ENCODE results near the gene PAX8.

Gene PAX8

GRCh38 chr2:113277474-113278072, 1.1 kb downstream of the PAX8 start:
- Histone ChIP-seq H3K4me1 (ENCODE audit: control insufficient read depth, insufficient read depth, low read length, unreplicated experiment) (peaks cover 12% of the 10 kb centered on the region), H3K4me3 (ENCODE audit: low read depth, low read length) (peak overlapping the region; percentile 56), H3K27ac (ENCODE audit: low read depth, low read length) (no peak overlapping the region), H3K36me3 (ENCODE audit: insufficient read depth, low read length) (no peaks in the 10 kb centered on the region), H3K27me3 (ENCODE audit: insufficient read depth, low read length) (peaks cover 51% of the 10 kb centered on the region), H3K79me2 (ENCODE audit: control insufficient read depth, insufficient read depth, low read length, unreplicated experiment) (no peaks in the 10 kb centered on the region), H2AFZ (ENCODE audit: low read length, unreplicated experiment) (no peak overlapping the region)

DNA sequence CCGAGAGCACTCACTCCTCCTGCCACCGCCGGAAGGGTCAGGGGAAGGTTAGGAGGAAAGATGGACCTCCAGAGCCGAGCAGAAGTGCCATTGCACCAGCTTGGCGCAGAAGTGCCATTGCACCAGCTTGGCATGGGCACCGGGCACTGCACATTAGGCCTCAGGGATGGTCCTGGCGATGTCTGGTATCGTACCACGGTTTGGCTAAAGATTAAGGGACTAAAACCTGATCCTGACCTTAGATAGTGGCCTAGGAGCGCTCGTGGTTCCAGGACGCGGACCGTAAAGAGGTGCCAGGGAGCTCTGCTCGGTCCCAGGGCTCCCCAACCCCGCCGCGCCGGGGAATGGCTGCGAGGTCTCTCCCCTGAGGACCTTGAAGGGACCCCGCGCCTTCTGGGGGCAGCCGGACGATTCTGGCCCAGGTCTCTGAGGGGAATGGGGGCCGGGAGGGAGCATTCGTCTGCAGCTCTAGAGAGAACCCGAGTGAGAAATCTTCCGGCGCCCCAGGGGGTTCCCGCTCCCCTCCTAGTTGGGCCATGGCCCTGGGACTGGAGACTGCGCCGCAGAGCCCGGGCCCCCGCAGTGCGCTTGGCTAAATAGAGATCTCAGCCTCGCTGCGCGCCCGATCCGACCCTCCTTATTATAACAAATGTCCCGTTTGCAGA, 1.8 kb downstream of the PAX8 start:
- peaks cover 55% of the 10 kb centered on the region for H3K27me3 ChIP-seq (ENCODE audit: insufficient read depth, low read length)

DNA sequence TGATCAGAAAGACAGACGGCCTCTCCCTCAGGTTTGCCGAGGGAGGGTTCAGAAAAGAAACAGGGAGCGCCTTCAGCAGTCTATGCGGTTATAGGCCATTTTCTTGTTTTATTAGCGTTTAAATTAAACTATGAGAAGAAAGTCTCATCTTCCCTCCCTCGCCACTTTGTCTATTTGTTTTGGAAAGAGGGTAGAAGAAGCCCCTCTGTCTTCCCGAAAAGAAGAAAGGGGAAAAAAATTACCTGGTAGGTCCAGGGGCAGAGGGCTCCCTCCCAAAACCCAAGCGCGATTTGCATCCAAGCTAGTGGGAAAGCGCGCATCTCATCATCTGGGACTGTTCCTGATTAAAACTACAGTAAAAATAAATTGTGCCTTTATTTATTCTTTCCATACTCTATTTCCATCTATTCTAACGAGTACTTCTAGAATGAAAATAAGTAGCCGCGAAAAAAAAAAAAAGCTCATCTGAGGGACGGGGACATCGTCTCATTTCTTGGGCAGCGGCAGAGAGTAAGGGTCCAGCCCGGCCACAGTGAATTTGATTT, 2.4 kb downstream of the PAX8 start:
- Histone ChIP-seq H3K27me3 (ENCODE audit: insufficient read depth, low read length) (peaks cover 55% of the 10 kb centered on the region), H2AFZ (ENCODE audit: low read length, unreplicated experiment) (no peak overlapping the region), H3K36me3 (ENCODE audit: insufficient read depth, low read length) (no peaks in the 10 kb centered on the region), H3K79me2 (ENCODE audit: control insufficient read depth, insufficient read depth, low read length, unreplicated experiment) (no peaks in the 10 kb centered on the region), H3K27ac (ENCODE audit: low read depth, low read length) (no peak overlapping the region), H3K4me3 (ENCODE audit: low read depth, low read length) (no peak overlapping the region), H3K4me1 (ENCODE audit: control insufficient read depth, insufficient read depth, low read length, unreplicated experiment) (peaks cover 3% of the 10 kb centered on the region)

More for the DNA sequence above, 1.8 kb downstream of the PAX8 start:
- Histone ChIP-seq H3K4me1 (ENCODE audit: control insufficient read depth, insufficient read depth, low read length, unreplicated experiment) (peaks cover 5% of the 10 kb centered on the region), H3K36me3 (ENCODE audit: insufficient read depth, low read length) (no peaks in the 10 kb centered on the region), H3K79me2 (ENCODE audit: control insufficient read depth, insufficient read depth, low read length, unreplicated experiment) (no peaks in the 10 kb centered on the region), H3K27ac (ENCODE audit: low read depth, low read length) (no peak overlapping the region), H3K4me3 (ENCODE audit: low read depth, low read length) (peak overlapping the region; percentile 56), H2AFZ (ENCODE audit: low read length, unreplicated experiment) (no peak overlapping the region)

DNA sequence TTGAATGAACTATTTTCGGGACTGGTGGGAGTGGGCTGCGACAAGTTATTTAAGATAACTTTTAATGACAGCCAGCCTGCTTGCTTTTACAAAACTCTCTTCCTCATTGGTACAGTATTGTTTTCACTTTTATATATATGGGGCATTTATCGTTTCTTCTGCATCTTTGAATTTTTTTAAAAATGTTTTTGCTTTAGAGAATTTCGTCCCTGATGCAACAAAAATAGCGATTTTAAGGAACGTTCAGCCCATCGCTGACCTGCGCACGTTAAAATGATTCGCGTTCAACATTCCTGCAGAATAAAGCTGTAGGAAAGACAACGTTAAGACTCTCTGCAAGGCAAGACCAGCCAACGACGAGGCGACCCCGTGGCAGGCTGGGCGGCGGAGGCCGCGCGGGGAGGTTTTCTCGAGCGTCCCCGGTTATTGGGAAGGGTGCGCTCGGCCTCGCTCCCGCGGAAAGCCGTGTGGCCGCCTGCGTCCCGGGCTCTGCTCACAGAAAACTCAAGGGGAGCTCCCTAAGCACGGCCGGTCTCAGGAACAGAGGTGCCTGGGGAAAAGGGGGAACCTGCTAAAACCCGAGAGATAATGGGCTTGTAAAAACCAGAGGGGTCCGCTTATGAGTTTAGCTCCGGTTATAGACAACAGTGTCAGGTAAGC, 3.0 kb downstream of the PAX8 start:
- no peak overlapping the region for H2AFZ ChIP-seq (ENCODE audit: low read length, unreplicated experiment)
- H3K27me3 ChIP-seq (ENCODE audit: insufficient read depth, low read length), result peaks cover 55% of the 10 kb centered on the region
- no peaks in the 10 kb centered on the region for H3K79me2 ChIP-seq (ENCODE audit: control insufficient read depth, insufficient read depth, low read length, unreplicated experiment)
- peaks cover 3% of the 10 kb centered on the region for H3K4me1 ChIP-seq (ENCODE audit: control insufficient read depth, insufficient read depth, low read length, unreplicated experiment)
- H3K27ac ChIP-seq (ENCODE audit: low read depth, low read length), result no peak overlapping the region
- H3K4me3 ChIP-seq (ENCODE audit: low read depth, low read length), result no peak overlapping the region
- no peaks in the 10 kb centered on the region for H3K36me3 ChIP-seq (ENCODE audit: insufficient read depth, low read length)

DNA sequence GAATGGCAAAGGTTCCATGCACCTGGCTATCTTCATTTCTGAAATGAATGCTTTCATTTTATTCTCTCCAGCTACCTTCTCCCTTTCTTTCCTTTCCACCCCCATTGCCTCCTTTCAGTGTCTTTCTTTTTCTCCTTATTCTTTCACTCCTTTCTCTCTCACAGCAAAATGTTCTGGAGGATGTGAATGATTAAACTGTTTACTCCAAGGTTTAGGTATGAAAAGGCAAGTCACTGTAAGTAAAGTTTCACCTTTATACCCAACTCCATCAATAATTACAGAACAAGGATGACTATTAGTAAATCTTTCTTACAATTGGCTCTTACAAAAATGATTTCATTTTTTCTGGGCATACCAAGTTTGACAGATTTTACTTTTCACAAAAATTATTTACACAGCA, 4.3 kb downstream of the PAX8 start:
- H3K79me2 ChIP-seq (ENCODE audit: control insufficient read depth, insufficient read depth, low read length, unreplicated experiment), result no peaks in the 10 kb centered on the region
- no peaks in the 10 kb centered on the region for H3K36me3 ChIP-seq (ENCODE audit: insufficient read depth, low read length)
- H3K4me1 ChIP-seq (ENCODE audit: control insufficient read depth, insufficient read depth, low read length, unreplicated experiment), result peaks cover 3% of the 10 kb centered on the region
- H3K27ac ChIP-seq (ENCODE audit: low read depth, low read length), result no peak overlapping the region
- no peak overlapping the region for H2AFZ ChIP-seq (ENCODE audit: low read length, unreplicated experiment)
- H3K27me3 ChIP-seq (ENCODE audit: insufficient read depth, low read length), result peaks cover 55% of the 10 kb centered on the region
- H3K4me3 ChIP-seq (ENCODE audit: low read depth, low read length), result no peak overlapping the region

- no peak overlapping the region for H2AFZ ChIP-seq (ENCODE audit: low read length, unreplicated experiment)
- H3K36me3 ChIP-seq (ENCODE audit: insufficient read depth, low read length), result no peaks in the 10 kb centered on the region
- peaks cover 55% of the 10 kb centered on the region for H3K27me3 ChIP-seq (ENCODE audit: insufficient read depth, low read length)
- H3K79me2 ChIP-seq (ENCODE audit: control insufficient read depth, insufficient read depth, low read length, unreplicated experiment), result no peaks in the 10 kb centered on the region
- H3K27ac ChIP-seq (ENCODE audit: low read depth, low read length), result no peak overlapping the region
- H3K4me3 ChIP-seq (ENCODE audit: low read depth, low read length), result no peak overlapping the region
- H3K4me1 ChIP-seq (ENCODE audit: control insufficient read depth, insufficient read depth, low read length, unreplicated experiment), result peaks cover 3% of the 10 kb centered on the region
Measured at GRCh38 chr2:113273981-113274380, 4.7 kb downstream of the PAX8 start.

DNA sequence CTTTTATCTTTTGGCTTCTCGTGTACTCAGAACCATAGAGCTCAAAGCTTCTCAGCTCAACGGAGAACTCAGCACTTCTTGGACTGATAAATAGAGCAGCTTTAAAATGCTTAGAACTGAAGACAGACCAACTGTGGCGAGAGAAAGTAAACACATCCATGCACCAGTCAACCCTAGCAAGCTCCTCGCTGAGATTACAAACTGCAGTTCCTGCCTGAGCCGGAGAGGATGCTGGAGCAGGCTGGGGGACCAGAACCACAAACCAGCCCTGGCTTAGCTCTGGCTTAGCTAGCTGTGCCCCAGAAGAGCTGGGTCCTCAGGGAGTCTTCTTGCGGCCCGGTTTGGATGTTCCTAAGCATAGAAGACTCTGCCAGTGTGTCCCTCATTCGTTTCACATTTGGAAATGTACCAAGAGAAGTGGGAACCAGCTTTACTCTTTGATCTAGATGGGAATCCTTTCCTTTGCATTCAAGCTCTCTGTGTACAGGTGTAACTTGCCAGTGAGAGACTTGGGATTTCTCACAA, 5.6 kb downstream of the PAX8 start:
- peaks cover 47% of the 10 kb centered on the region for H3K27me3 ChIP-seq (ENCODE audit: insufficient read depth, low read length)
- no peak overlapping the region for H3K27ac ChIP-seq (ENCODE audit: low read depth, low read length)

DNA sequence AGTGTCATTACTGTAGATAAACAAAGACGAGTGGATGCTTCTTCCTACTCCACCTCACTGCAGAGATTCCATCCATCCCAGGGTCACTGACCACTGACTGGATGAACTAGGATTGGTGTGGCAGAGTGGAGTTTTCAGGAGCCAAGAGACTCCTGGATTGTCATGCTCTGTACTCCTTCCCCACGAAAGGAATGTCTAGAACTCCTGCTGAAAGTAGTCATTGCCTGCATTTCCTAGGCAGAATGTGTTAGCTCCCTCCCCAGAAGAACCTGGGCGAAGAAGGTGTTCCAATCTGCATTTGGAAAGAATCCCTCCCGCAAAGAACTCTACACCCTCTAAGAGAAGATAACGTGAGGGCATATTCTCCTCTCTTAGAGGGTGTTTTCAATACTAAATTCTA, 6.2 kb downstream of the PAX8 start:
- Histone ChIP-seq H3K27me3 (ENCODE audit: insufficient read depth, low read length) (peaks cover 41% of the 10 kb centered on the region), H2AFZ (ENCODE audit: low read length, unreplicated experiment) (no peak overlapping the region)

More for the DNA sequence above, 5.6 kb downstream of the PAX8 start:
- H3K4me3 ChIP-seq (ENCODE audit: low read depth, low read length), result no peak overlapping the region
- peaks cover 3% of the 10 kb centered on the region for H3K4me1 ChIP-seq (ENCODE audit: control insufficient read depth, insufficient read depth, low read length, unreplicated experiment)
- no peaks in the 10 kb centered on the region for H3K36me3 ChIP-seq (ENCODE audit: insufficient read depth, low read length)
- no peak overlapping the region for H2AFZ ChIP-seq (ENCODE audit: low read length, unreplicated experiment)
- no peaks in the 10 kb centered on the region for H3K79me2 ChIP-seq (ENCODE audit: control insufficient read depth, insufficient read depth, low read length, unreplicated experiment)

GRCh38 chr2:113268621-113269360, 9.9 kb downstream of the PAX8 start:
- peaks cover 4% of the 10 kb centered on the region; the same call in 1 of the 2 replicates for H3K36me3 ChIP-seq (ENCODE audit: insufficient read depth, low read length)
- no peak overlapping the region for H3K4me3 ChIP-seq (ENCODE audit: low read depth, low read length)
- H3K79me2 ChIP-seq (ENCODE audit: control insufficient read depth, insufficient read depth, low read length, unreplicated experiment), result no peaks in the 10 kb centered on the region
- H3K27ac ChIP-seq (ENCODE audit: low read depth, low read length), result no peak overlapping the region
- no peaks in the 10 kb centered on the region for H3K4me1 ChIP-seq (ENCODE audit: control insufficient read depth, insufficient read depth, low read length, unreplicated experiment)
- H2AFZ ChIP-seq (ENCODE audit: low read length, unreplicated experiment), result no peak overlapping the region
- 0 out of 2 replicates have a peak, but pooled peaks cover 4% of the 10 kb centered on the region for H3K27me3 ChIP-seq (ENCODE audit: insufficient read depth, low read length)

More for the DNA sequence above, 6.2 kb downstream of the PAX8 start:
- Histone ChIP-seq H3K4me3 (ENCODE audit: low read depth, low read length) (no peak overlapping the region), H3K79me2 (ENCODE audit: control insufficient read depth, insufficient read depth, low read length, unreplicated experiment) (no peaks in the 10 kb centered on the region), H3K36me3 (ENCODE audit: insufficient read depth, low read length) (no peaks in the 10 kb centered on the region), H3K27ac (ENCODE audit: low read depth, low read length) (no peak overlapping the region), H3K4me1 (ENCODE audit: control insufficient read depth, insufficient read depth, low read length, unreplicated experiment) (peaks cover 3% of the 10 kb centered on the region)

GRCh38 chr2:113266431-113266830, 12.3 kb downstream of the PAX8 start:
- Histone ChIP-seq H3K27ac (ENCODE audit: low read depth, low read length) (no peak overlapping the region), H3K27me3 (ENCODE audit: insufficient read depth, low read length) (no peaks in the 10 kb centered on the region), H2AFZ (ENCODE audit: low read length, unreplicated experiment) (no peak overlapping the region), H3K79me2 (ENCODE audit: control insufficient read depth, insufficient read depth, low read length, unreplicated experiment) (no peaks in the 10 kb centered on the region), H3K36me3 (ENCODE audit: insufficient read depth, low read length) (peaks cover 10% of the 10 kb centered on the region; the same call in 1 of the 2 replicates), H3K4me1 (ENCODE audit: control insufficient read depth, insufficient read depth, low read length, unreplicated experiment) (no peaks in the 10 kb centered on the region), H3K4me3 (ENCODE audit: low read depth, low read length) (no peak overlapping the region)
